WTC11 (cell line): ENCODE data around the gene CACNA1C.

Experiments used
- CREM ChIP-seq: sonication (generic); formaldehyde crosslinking; IDR thresholded peaks from 2 replicates; pipeline ENCODE4 v1.8.1; 2022; ENCODE audit warnings: mild to moderate bottlenecking, missing genetic modification reagents, moderate library complexity
- ELF4 ChIP-seq: sonication (generic); formaldehyde crosslinking; IDR thresholded peaks from 2 replicates; pipeline ENCODE4 v1.8.1; 2022; ENCODE audit warnings: low read depth, mild to moderate bottlenecking, moderate library complexity, missing genetic modification reagents
- ESRRA ChIP-seq: sonication (generic); formaldehyde crosslinking; IDR thresholded peaks from 2 replicates; pipeline ENCODE4 v1.8.1; 2022; ENCODE audit warnings: mild to moderate bottlenecking, missing genetic modification reagents, borderline replicate concordance
- FOXP1 ChIP-seq: sonication (generic); formaldehyde crosslinking; IDR thresholded peaks from 2 replicates; pipeline ENCODE4 v1.8.0; 2022; ENCODE audit warnings: missing genetic modification reagents, mild to moderate bottlenecking, moderate library complexity, borderline replicate concordance
- KAT7 ChIP-seq: sonication (generic); formaldehyde crosslinking; IDR thresholded peaks from 2 replicates; pipeline ENCODE4 v1.8.1; 2023; ENCODE audit warnings: missing genetic modification reagents, mild to moderate bottlenecking, borderline replicate concordance
- NFYB ChIP-seq: sonication (generic); formaldehyde crosslinking; conservative IDR thresholded peaks from 2 replicates; pipeline ENCODE4 v1.8.0; 2022; ENCODE audit warnings: low read depth, missing genetic modification reagents
- SP1 ChIP-seq: sonication (generic); formaldehyde crosslinking; conservative IDR thresholded peaks from 2 replicates; pipeline ENCODE4 v1.8.1; 2022; ENCODE audit warnings: missing genetic modification reagents
- ZNF121 ChIP-seq: sonication (generic); formaldehyde crosslinking; IDR thresholded peaks from 2 replicates; pipeline ENCODE4 v1.8.0; 2023; ENCODE audit warnings: missing genetic modification reagents
- ZNF416 ChIP-seq: fragments of 250-450 bp; sonication (Bioruptor Pico); IDR thresholded peaks from 2 replicates; pipeline ENCODE4 v1.9.0; 2021; ENCODE audit warnings: mild to moderate bottlenecking, inconsistent platforms
- TF ChIP-seq, protein P1 (sequence below): fragments of 200-600 bp; IDR thresholded peaks from 2 replicates; pipeline ENCODE4 v1.8.0; 2022; ENCODE audit warnings: antibody characterized with exemption
- TF ChIP-seq, protein P2 (sequence below): sonication (generic); formaldehyde crosslinking; IDR thresholded peaks from 2 replicates; pipeline ENCODE4 v1.8.0; 2022; ENCODE audit warnings: mild to moderate bottlenecking, missing genetic modification reagents
- TF ChIP-seq, protein P3 (sequence below): sonication (generic); formaldehyde crosslinking; IDR thresholded peaks from 2 replicates; pipeline ENCODE4 v1.8.1; 2022; ENCODE audit warnings: low read depth, missing genetic modification reagents, borderline replicate concordance
- TF ChIP-seq, protein P4 (sequence below): sonication (generic); formaldehyde crosslinking; IDR thresholded peaks from 2 replicates; pipeline ENCODE4 v1.8.1; 2023; ENCODE audit warnings: mild to moderate bottlenecking, moderate library complexity, missing genetic modification reagents
- TF ChIP-seq, protein P5 (sequence below): sonication (generic); formaldehyde crosslinking; IDR thresholded peaks from 2 replicates; pipeline ENCODE4 v1.8.1; 2023; ENCODE audit warnings: mild to moderate bottlenecking, missing genetic modification reagents, moderate library complexity

DNA sequence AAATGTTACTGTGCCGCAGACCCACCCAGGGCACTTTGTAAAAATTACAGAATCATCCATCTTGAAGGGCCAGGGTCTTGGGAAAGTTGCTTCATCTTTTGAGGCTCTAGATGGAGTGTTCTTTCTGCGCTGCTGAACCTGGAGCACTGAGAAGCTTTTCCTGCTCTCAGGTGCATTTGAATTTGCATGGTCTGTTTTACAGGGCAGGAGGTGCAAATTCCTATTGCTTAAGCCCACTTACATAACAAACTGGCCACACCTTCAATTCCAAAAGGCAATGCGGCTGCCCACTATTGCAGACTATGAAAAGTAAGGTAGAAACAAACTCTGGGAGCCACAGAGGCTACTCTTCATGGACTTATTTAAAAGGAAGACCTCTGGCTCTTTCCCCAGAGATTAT is 254.8 kb downstream of the CACNA1C start:
- TF ChIP-seq, protein P1, sequence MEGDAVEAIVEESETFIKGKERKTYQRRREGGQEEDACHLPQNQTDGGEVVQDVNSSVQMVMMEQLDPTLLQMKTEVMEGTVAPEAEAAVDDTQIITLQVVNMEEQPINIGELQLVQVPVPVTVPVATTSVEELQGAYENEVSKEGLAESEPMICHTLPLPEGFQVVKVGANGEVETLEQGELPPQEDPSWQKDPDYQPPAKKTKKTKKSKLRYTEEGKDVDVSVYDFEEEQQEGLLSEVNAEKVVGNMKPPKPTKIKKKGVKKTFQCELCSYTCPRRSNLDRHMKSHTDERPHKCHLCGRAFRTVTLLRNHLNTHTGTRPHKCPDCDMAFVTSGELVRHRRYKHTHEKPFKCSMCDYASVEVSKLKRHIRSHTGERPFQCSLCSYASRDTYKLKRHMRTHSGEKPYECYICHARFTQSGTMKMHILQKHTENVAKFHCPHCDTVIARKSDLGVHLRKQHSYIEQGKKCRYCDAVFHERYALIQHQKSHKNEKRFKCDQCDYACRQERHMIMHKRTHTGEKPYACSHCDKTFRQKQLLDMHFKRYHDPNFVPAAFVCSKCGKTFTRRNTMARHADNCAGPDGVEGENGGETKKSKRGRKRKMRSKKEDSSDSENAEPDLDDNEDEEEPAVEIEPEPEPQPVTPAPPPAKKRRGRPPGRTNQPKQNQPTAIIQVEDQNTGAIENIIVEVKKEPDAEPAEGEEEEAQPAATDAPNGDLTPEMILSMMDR, result no peak
- TF ChIP-seq, protein P2, sequence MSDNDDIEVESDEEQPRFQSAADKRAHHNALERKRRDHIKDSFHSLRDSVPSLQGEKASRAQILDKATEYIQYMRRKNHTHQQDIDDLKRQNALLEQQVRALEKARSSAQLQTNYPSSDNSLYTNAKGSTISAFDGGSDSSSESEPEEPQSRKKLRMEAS (CRISPR knock-in tag), result no peak
- no peak for TF ChIP-seq SP1 (CRISPR knock-in tag)
- no peak for TF ChIP-seq ESRRA (CRISPR knock-in tag)
- TF ChIP-seq ZNF416 (CRISPR knock-in tag), result no peak
- TF ChIP-seq, protein P3, sequence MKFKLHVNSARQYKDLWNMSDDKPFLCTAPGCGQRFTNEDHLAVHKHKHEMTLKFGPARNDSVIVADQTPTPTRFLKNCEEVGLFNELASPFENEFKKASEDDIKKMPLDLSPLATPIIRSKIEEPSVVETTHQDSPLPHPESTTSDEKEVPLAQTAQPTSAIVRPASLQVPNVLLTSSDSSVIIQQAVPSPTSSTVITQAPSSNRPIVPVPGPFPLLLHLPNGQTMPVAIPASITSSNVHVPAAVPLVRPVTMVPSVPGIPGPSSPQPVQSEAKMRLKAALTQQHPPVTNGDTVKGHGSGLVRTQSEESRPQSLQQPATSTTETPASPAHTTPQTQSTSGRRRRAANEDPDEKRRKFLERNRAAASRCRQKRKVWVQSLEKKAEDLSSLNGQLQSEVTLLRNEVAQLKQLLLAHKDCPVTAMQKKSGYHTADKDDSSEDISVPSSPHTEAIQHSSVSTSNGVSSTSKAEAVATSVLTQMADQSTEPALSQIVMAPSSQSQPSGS (CRISPR knock-in tag), result no peak
- TF ChIP-seq ZNF121 (CRISPR knock-in tag), result no peak
- TF ChIP-seq, protein P4, sequence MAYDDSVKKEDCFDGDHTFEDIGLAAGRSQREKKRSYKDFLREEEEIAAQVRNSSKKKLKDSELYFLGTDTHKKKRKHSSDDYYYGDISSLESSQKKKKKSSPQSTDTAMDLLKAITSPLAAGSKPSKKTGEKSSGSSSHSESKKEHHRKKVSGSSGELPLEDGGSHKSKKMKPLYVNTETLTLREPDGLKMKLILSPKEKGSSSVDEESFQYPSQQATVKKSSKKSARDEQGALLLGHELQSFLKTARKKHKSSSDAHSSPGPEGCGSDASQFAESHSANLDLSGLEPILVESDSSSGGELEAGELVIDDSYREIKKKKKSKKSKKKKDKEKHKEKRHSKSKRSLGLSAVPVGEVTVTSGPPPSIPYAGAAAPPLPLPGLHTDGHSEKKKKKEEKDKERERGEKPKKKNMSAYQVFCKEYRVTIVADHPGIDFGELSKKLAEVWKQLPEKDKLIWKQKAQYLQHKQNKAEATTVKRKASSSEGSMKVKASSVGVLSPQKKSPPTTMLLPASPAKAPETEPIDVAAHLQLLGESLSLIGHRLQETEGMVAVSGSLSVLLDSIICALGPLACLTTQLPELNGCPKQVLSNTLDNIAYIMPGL (CRISPR knock-in tag), result no peak
- TF ChIP-seq ELF4 (CRISPR knock-in tag), result no peak
- no peak for TF ChIP-seq NFYB
- TF ChIP-seq FOXP1, result no peak
- TF ChIP-seq, protein P5, sequence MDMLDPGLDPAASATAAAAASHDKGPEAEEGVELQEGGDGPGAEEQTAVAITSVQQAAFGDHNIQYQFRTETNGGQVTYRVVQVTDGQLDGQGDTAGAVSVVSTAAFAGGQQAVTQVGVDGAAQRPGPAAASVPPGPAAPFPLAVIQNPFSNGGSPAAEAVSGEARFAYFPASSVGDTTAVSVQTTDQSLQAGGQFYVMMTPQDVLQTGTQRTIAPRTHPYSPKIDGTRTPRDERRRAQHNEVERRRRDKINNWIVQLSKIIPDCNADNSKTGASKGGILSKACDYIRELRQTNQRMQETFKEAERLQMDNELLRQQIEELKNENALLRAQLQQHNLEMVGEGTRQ, result no peak
- no peak for TF ChIP-seq KAT7
- no peak for TF ChIP-seq CREM
